Heart left ventricle (tissue), 16 donors: ENCODE data around the gene DYNC1I1. TPM values are rescaled to one million over a fixed set of nuclear protein-coding genes. Genes with fewer than 3 reads are reported as not detected.

Experiments
- ATAC-seq, 4 donors: fragments of 200-7000 bp; cut with Tn5 transposase; one replicate each; pipeline ENCODE4 v1.9.1; 2020 to 2022; ENCODE audit warnings: moderate library complexity in 4 of 4, mild to moderate bottlenecking in 3 of 4, moderate number of reproducible peaks in 1 of 4
- DNase-seq, 5 donors: peaks; one replicate each; pipeline ENCODE4 v3.0.0-alpha.2; 2020
- H3K27ac ChIP-seq, 12 donors: fragments of 200-600 bp; sonication (generic) in 4 of 12; one replicate each; pipeline versions ENCODE4 v1.5.0 to v1.8.0; 2016 to 2022; ENCODE audit warnings: mild to moderate bottlenecking in 2 of 12
- H3K27me3 ChIP-seq, 9 donors: fragments of 200-600 bp; sonication (generic) in 2 of 9; one replicate each; pipeline versions ENCODE4 v1.5.1 to v1.8.0; 2016 to 2022; ENCODE audit warnings: mild to moderate bottlenecking in 3 of 9
- H3K36me3 ChIP-seq, 9 donors: fragments of 200-600 bp; sonication (generic) in 2 of 9; one replicate each; pipeline versions ENCODE4 v1.5.0 to v1.8.0; 2018 to 2022; ENCODE audit warnings: mild to moderate bottlenecking in 2 of 9
- H3K4me1 ChIP-seq, 12 donors: fragments of 200-600 bp; sonication (generic) in 4 of 12; one replicate each; pipeline versions ENCODE4 v1.5.0 to v1.8.0; 2016 to 2022; ENCODE audit warnings: mild to moderate bottlenecking in 3 of 12
- H3K4me3 ChIP-seq, 12 donors: fragments of 200-600 bp; sonication (generic) in 4 of 12; one replicate each; pipeline versions ENCODE4 v1.5.0 to v1.8.0; 2017 to 2022; ENCODE audit warnings: mild to moderate bottlenecking in 9 of 12, moderate library complexity in 4 of 12
- H3K9me3 ChIP-seq, 12 donors: fragments of 200-600 bp; sonication (generic) in 4 of 12; one replicate each; pipeline versions ENCODE4 v1.5.0 to v1.8.0; 2016 to 2022; ENCODE audit warnings: mild to moderate bottlenecking in 1 of 12
- CTCF ChIP-seq, 12 donors: fragments of 200-600 bp; sonication (generic) in 4 of 12; IDR thresholded peaks; one replicate each; pipeline versions ENCODE4 v1.5.0 to v1.8.0; 2018 to 2022; ENCODE audit warnings: antibody characterized with exemption in 12 of 12, mild to moderate bottlenecking in 5 of 12
- POLR2A ChIP-seq, 2 donors: fragments of 450-650 bp; IDR thresholded peaks; one replicate each; pipeline ENCODE4 v1.6.1; 2017; ENCODE audit warnings: antibody characterized with exemption in 2 of 2, mild to moderate bottlenecking in 2 of 2, moderate library complexity in 2 of 2
- WGBS, 4 donors: extraction: QIAGEN DNeasy Blood & Tissue Kit in 2 of 4; methylation state at CpG; one replicate each; pipeline versions ENCODE4 v1.1.5 to v1.1.7; 2013 to 2018; 5-methylcytosine and 5-hydroxymethylcytosine counted together
- intact Hi-C, 10 donors: fragments of 100-400 bp; cut with DNase I; formaldehyde crosslinking; loops; one replicate each; pipeline versions ENCODE4 v1.11.1 to v1.14.2; 2022
- polyA plus RNA-seq, 2 donors: library from polyadenylated mRNA; stranded (reverse); fragments of 200-250 nt; gene quantifications; one replicate each; pipeline ENCODE4 v1.2.3, GENCODE V29; 2013
- total RNA-seq, 9 donors: library from RNA; depleted of rRNA in 2 of 9; stranded (reverse); fragments of >200 nt in 2 of 9; fragmentation: NEBNext Ultra II Directional in 3 of 9; extraction: Animal tissue kit (Norgen Biotek cat#: 25700) in 3 of 9; gene quantifications; one replicate each; pipeline versions ENCODE4 v1.1.0 to v1.2.4, GENCODE V29; 2016 to 2023
- donor health status: ischemic (EF 13 %, LVEDD 7.1; RV severe dilation, severe dysfunction).
- donor health status: healthy with polysubstance abuse.
- donor health status: DM: no; HTN: yes; CAD: no.
- donor health status: DM: no; HTN: no; CAD: no.
- donor health status: ischemic (EF 25% LVEDD 6.9; RV normal size, moderate dysfunction).
- donor health status: ischemic (EF 25% LVEDD 5.7; RV mildly dilated, moderate dysfunction).
- donor health status: healthy.
- donor health status: DM: yes; HTN: yes; CAD: no.
- donor health status: ischemic (EF 35%, LVEDD 5.7; RV mildly dilated, moderate dysfunction).
- donor health status: nonischemic (EF 11% LVEDD 7.7; RV severe dilation, severe dysfunction).
- donor health status: DM: yes; HTN: yes; CAD: no.
- donor health status: PGD.
- donor health status: ischemic (EF 29% LVEDD 5.4; RV normal size, mild dysfunction).
- donor health status: nonischemic (EF 23%, LVEDD 6.1; RV moderate dilation, normal function).

The DYNC1I1 gene
- total and polyA plus RNA-seq, 11 donors: 6.1 to 46.8 (median 30.6) TPM

GRCh38 chr7:96013836-96014235 is 241.5 kb downstream of the DYNC1I1 start:
- TF ChIP-seq CTCF (IDR thresholded peaks at IDR 0.05): no peak
- no peak for TF ChIP-seq POLR2A (IDR thresholded peaks at IDR 0.05)
- Histone ChIP-seq H3K27ac (no peak overlapping the region), H3K9me3 (no peaks in the 10 kb centered on the region), H3K27me3 (no peaks in the 10 kb centered on the region), H3K4me3 (no peak overlapping the region), H3K4me1 (peaks cover 0 to 3% (median 0%) of the 10 kb centered on the region in 12 donors), H3K36me3 (no peaks in the 10 kb centered on the region)
- DNase-seq: no peak
- WGBS, 4 donors: 56 to 80% (median 64%) methylated on average over 2 of the region's 2 CpGs
- ATAC-seq: no peak
- intact Hi-C loops: loop anchor here in 1 of 10 donors (10.0 kb wide), 1 partner anchor 89 kb away; no protein-coding TSS in a partner anchor

- H3K9me3 ChIP-seq: no peaks in the 10 kb centered on the region
- H3K4me1 ChIP-seq: peaks cover 0 to 3% (median 0%) of the 10 kb centered on the region in 12 donors
- ATAC-seq: no peak
- no peak for TF ChIP-seq CTCF (IDR thresholded peaks at IDR 0.05)
- no peak for TF ChIP-seq POLR2A (IDR thresholded peaks at IDR 0.05)
- H3K36me3 ChIP-seq: no peaks in the 10 kb centered on the region
- no peaks in the 10 kb centered on the region for H3K27me3 ChIP-seq
- H3K4me3 ChIP-seq: no peak overlapping the region
- 84 to 100% (median 94%) methylated on average over 1 of the region's 1 CpG for WGBS, 4 donors
- no peak overlapping the region for H3K27ac ChIP-seq
- intact Hi-C loops: loop anchor here in 1 of 10 donors (10.0 kb wide), 1 partner anchor 90 kb away; no protein-coding TSS in a partner anchor
- DNase-seq: no peak
Observed at GRCh38 chr7:96014617-96015016, 242.3 kb downstream of the DYNC1I1 start.

GRCh38 chr7:96016056-96016586 is 243.8 kb downstream of the DYNC1I1 start:
- WGBS, 4 donors: 79 to 85% (median 83%) methylated on average over 3 of the region's 3 CpGs
- DNase-seq: no peak
- TF ChIP-seq CTCF (IDR thresholded peaks at IDR 0.05) (no peak), POLR2A (IDR thresholded peaks at IDR 0.05) (no peak)
- Histone ChIP-seq H3K9me3 (no peaks in the 10 kb centered on the region), H3K36me3 (no peaks in the 10 kb centered on the region), H3K4me1 (peaks cover 0 to 3% (median 0%) of the 10 kb centered on the region in 12 donors), H3K4me3 (no peak overlapping the region), H3K27ac (no peak overlapping the region), H3K27me3 (no peaks in the 10 kb centered on the region)
- no peak for ATAC-seq
- intact Hi-C loops: loop anchor here in 1 of 10 donors (10.0 kb wide), 1 partner anchor 91 kb away; no protein-coding TSS in a partner anchor

GRCh38 chr7:96016735-96017134 is 244.4 kb downstream of the DYNC1I1 start:
- ATAC-seq (no peak), DNase-seq (no peak)
- TF ChIP-seq CTCF (IDR thresholded peaks at IDR 0.05): no peak
- Histone ChIP-seq H3K27me3 (no peaks in the 10 kb centered on the region), H3K4me3 (no peak overlapping the region), H3K9me3 (no peaks in the 10 kb centered on the region), H3K27ac (no peak overlapping the region), H3K36me3 (no peaks in the 10 kb centered on the region), H3K4me1 (peaks cover 0 to 3% (median 0%) of the 10 kb centered on the region in 12 donors)
- WGBS, 4 donors: 71 to 80% (median 73%) methylated on average over 2 of the region's 2 CpGs
- intact Hi-C loops: loop anchor here in 1 of 10 donors (10.0 kb wide), 1 partner anchor 92 kb away; no protein-coding TSS in a partner anchor
